GM12865 (cell line): ENCODE data around the gene ABCG8.

ENCODE experiments used
- DNase-seq: peaks from one replicate; pipeline ENCODE4 v3.0.0; 2010; ENCODE audit warnings: low read depth
- H3K4me3 ChIP-seq: 2 replicates; pipeline ENCODE4 v1.5.1; 2011; ENCODE audit warnings: mild to moderate bottlenecking, low read depth, low read length, control low read depth
- CTCF ChIP-seq: IDR thresholded peaks from 2 replicates; pipeline ENCODE4 v1.5.1; 2011; ENCODE audit warnings: low read length, control low read depth, low read depth, inconsistent platforms; ENCODE audit not compliant: insufficient read depth; ENCODE audit errors: missing control alignments

ABCG8 gene

DNA sequence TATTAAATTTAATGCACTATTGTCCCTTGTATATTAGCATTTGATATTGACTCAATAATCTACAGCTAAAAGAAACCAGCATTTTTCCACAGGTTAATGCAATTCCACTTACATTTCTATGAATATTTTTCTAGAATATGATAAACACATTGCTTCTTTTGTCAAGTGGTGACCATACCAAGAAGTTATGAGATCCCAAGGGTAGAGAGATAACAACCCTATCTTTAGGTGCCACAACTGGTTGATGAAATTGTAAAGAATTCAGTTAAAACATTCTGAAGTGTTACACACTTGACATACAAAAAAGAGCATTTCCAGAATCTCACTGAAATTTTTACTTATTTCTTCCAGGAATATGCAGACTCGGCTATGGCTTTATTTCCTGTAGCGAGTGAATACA, 56.0 kb downstream of the ABCG8 start:
- no peak for TF ChIP-seq CTCF
- no peak overlapping the region for H3K4me3 ChIP-seq
- no peak for DNase-seq

GRCh38 chr2:43896906-43897305, 58.1 kb downstream of the ABCG8 start:
- no peak for DNase-seq
- TF ChIP-seq CTCF: no peak
- H3K4me3 ChIP-seq: no peak overlapping the region

DNA sequence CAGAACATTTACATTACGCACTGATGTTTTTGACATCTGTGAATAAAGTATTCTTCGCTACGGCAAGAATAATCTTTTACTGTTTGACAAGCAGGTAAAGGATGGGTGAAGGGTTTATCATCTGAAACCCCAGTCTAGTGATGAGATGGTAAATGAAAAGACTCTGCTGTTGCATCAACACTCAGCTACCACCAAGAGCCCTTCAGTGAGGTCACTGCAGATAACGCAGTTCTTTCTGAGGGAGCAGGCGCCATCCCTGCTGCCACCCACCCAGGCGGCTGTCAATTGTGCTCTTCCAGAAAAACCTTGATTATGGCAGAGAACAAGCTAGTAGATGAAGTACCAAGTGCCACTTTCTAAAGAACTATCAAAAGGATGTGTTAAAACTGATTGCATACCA, 58.7 kb downstream of the ABCG8 start:
- no peak for TF ChIP-seq CTCF
- no peak for DNase-seq
- H3K4me3 ChIP-seq: no peak overlapping the region

GRCh38 chr2:43898134-43898837, 59.5 kb downstream of the ABCG8 start:
- TF ChIP-seq CTCF: no peak
- H3K4me3 ChIP-seq: no peak overlapping the region
- no peak for DNase-seq

- no peak overlapping the region for H3K4me3 ChIP-seq
- DNase-seq: no peak
Measured at GRCh38 chr2:43898838-43899346, 60.1 kb downstream of the ABCG8 start.

DNA sequence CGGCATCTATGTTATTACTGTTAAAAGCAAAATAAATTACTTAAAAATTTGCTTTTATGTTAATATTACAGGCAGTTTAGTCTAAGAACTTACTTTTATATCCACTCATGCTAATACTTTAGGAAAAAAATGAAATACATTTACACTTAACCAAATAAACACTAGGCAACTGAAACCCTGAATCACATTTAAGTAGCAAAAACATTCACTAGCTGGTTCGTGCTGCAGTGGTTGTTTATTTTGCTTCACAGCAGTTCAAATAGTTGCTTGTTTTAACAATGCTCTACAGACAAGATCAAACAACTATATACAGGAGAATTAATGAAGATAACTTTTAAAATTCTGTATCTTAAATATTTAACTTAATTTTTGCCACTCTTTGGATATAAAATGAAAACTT, 60.8 kb downstream of the ABCG8 start:
- TF ChIP-seq CTCF: no peak
- H3K4me3 ChIP-seq: no peak overlapping the region
- DNase-seq: no peak

More at GRCh38 chr2:43898838-43899346, 60.1 kb downstream of the ABCG8 start:
- TF ChIP-seq CTCF: no peak

DNA sequence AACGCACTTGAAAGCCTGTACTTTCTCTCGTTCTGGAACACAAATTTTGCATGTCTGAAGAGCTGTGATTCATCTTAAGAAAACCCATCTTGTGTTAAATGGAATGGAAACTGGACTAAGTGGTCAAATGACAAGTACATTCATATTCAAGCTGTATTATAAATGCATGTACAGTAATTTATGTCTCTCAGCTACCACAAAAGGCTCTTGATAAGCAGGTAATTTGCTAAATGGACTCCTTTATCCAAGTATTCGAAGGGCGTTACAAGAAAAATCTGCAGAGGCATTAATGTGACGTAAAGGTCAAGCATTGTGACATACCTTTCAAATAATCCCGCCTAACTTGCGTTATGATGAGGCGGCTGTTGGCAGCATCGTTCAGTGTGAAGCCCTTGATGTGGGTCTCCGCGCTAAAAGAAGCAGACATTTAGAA, 66.6 kb downstream of the ABCG8 start:
- DNase-seq: peak; percentile 37
- H3K4me3 ChIP-seq: no peak overlapping the region
- TF ChIP-seq CTCF: no peak
